ENCODE data around the gene GTF2F2. TPM values are rescaled to one million over a fixed set of nuclear protein-coding genes. Genes with fewer than 3 reads are reported as not detected.

The GTF2F2 gene
- total and polyA plus RNA-seq, 2 donors (not counting 3 experiments of a cell fraction or from before 2014, with no cell fraction given): 7.5 to 23.6 TPM

GRCh38 chr13:45180713-45181601 is 60.6 kb downstream of the GTF2F2 start:
- Histone ChIP-seq H3K9me1 (replicated peaks; ENCODE audit: control insufficient read depth, extremely low read depth, insufficient read depth, low read length) (peaks cover 3% of the 10 kb centered on the region), H4K20me1 (replicated peaks; ENCODE audit: control insufficient read depth, extremely low read depth, insufficient read depth, low read length) (no peaks in the 10 kb centered on the region), H3K4me2 (ENCODE audit: insufficient read depth, low read length) (no peak overlapping the region), H2AFZ (ENCODE audit: low read depth, low read length) (no peak overlapping the region), H3K36me3 (ENCODE audit: control insufficient read depth in 2 of 2, extremely low read depth in 1 of 2, insufficient read depth in 2 of 2, low read length in 2 of 2) (no peaks in the 10 kb centered on the region), H3K9me3 (replicated peaks; ENCODE audit: control insufficient read depth, insufficient read depth, low read length) (no peaks in the 10 kb centered on the region), H3K27me3 (ENCODE audit: control insufficient read depth in 2 of 2, insufficient read depth in 2 of 2, low read length in 2 of 2) (no peaks in the 10 kb centered on the region), H3K79me2 (ENCODE audit: control insufficient read depth, insufficient read depth, low read length) (peaks cover 14% of the 10 kb centered on the region), H3K27ac (ENCODE audit: insufficient read depth, low read depth, low read length) (no peak overlapping the region), H3K4me1 (ENCODE audit: control insufficient read depth, extremely low read depth, insufficient read depth, low read length) (no peaks in the 10 kb centered on the region), H3K9ac (replicated peaks; ENCODE audit: extremely low read depth, insufficient read depth, low read length) (no peak overlapping the region), H3K4me3 (replicated peaks in 1 of 3; ENCODE audit: insufficient read depth in 1 of 3, low read depth in 1 of 3, low read length in 3 of 3) (no peak overlapping the region)
- no TSS peak for BruUV-seq (replicated peaks)
- dilution Hi-C loops (cut with MboI; ENCODE audit: extremely low pct_ligation_motif_present, low sequenced_read_pairs): no loop called here
- POLR2A ChIA-PET: no interaction called here
- DNase-seq (ENCODE audit: low read depth, low spot score): no peak
- CTCF ChIA-PET: interaction anchor here (0.9 to 2.0 kb wide), 6 partner anchors 10 to 100 kb away, joined by 3 to 7 read pairs (median 4); no protein-coding TSS in a partner anchor
- TF ChIP-seq EZH2 (IDR thresholded peaks at IDR 0.05; ENCODE audit: borderline replicate concordance, low read depth, low read length, severe bottlenecking): no peak
- TF ChIP-seq MAX (IDR thresholded peaks at IDR 0.05; ENCODE audit: insufficient read depth, insufficient read length): no peak
- TF ChIP-seq GATA2 (IDR thresholded peaks at IDR 0.05; ENCODE audit: insufficient read depth, insufficient read length, low read depth, low read length): no peak
- no peak for TF ChIP-seq POLR2A (IDR thresholded peaks at IDR 0.05; ENCODE audit: low read depth, low read length)
- TF ChIP-seq JUN (IDR thresholded peaks at IDR 0.05; ENCODE audit: borderline replicate concordance, insufficient read depth, insufficient read length, low read depth): no peak
- no peak for TF ChIP-seq CTCF (IDR thresholded peaks at IDR 0.05; ENCODE audit: extremely low read depth in 1 of 2, insufficient read depth in 1 of 2, low read depth in 1 of 2, low read length in 2 of 2)
- no peak for TF ChIP-seq FOS (IDR thresholded peaks at IDR 0.05; ENCODE audit: borderline replicate concordance, insufficient read depth, low read length)
- no peak for TF ChIP-seq POLR2AphosphoS5 (IDR thresholded peaks at IDR 0.05; ENCODE audit: insufficient read depth, low read depth, low read length)
- TF ChIP-seq MYC (IDR thresholded peaks at IDR 0.05; ENCODE audit: low read depth, low read length): no peak
- intact Hi-C loops (cut with micrococcal nuclease): no loop called here
- FAIRE-seq: no peak
